Measurements from ENCODE around the gene C10orf120. TPM values are rescaled to one million over a fixed set of nuclear protein-coding genes. Genes with fewer than 3 reads are reported as not detected.

Gene C10orf120
- total RNA-seq, 4 donors from 2014 or later, result not detected

DNA sequence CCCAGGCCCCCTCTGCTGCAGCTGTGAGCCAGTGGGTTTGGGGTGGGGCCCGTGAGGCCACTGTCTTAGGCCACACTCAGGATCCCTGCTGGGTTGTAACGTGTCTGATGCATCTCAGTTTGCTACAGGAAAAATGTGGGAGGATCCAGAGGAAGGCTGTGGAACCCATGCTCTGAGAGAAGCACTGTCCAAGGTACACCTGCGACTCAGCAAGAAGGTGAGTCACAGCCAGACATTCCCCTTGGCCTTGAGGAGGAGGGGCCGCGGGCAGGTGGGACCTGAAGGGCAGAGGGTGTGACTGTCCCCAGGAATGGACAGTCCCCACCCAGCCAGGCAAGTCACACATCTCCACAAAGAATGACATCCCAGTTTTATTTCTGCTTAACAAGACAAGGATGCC lies 27.8 kb upstream of the C10orf120 start:
- no peaks in the 10 kb centered on the region for H3K4me1 ChIP-seq
- H3K9me3 ChIP-seq, result no peaks in the 10 kb centered on the region
- WGBS, result 55% methylated on average over 5 of the region's 5 CpGs
- no peak overlapping the region for H3K4me3 ChIP-seq
- TF ChIP-seq POLR2A (IDR thresholded peaks at IDR 0.05), result no peak
- TF ChIP-seq, protein P1, sequence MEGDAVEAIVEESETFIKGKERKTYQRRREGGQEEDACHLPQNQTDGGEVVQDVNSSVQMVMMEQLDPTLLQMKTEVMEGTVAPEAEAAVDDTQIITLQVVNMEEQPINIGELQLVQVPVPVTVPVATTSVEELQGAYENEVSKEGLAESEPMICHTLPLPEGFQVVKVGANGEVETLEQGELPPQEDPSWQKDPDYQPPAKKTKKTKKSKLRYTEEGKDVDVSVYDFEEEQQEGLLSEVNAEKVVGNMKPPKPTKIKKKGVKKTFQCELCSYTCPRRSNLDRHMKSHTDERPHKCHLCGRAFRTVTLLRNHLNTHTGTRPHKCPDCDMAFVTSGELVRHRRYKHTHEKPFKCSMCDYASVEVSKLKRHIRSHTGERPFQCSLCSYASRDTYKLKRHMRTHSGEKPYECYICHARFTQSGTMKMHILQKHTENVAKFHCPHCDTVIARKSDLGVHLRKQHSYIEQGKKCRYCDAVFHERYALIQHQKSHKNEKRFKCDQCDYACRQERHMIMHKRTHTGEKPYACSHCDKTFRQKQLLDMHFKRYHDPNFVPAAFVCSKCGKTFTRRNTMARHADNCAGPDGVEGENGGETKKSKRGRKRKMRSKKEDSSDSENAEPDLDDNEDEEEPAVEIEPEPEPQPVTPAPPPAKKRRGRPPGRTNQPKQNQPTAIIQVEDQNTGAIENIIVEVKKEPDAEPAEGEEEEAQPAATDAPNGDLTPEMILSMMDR (IDR thresholded peaks at IDR 0.05), result no peak
- no peak for TF ChIP-seq EP300 (IDR thresholded peaks at IDR 0.05)
- TF ChIP-seq POLR2AphosphoS5 (IDR thresholded peaks at IDR 0.05), result no peak
- no peak overlapping the region for H3K27ac ChIP-seq
- H3K27me3 ChIP-seq, result peaks cover 29% of the 10 kb centered on the region
- no peak for DNase-seq (ENCODE audit: low spot score in 2 of 2)
- no peaks in the 10 kb centered on the region for H3K36me3 ChIP-seq

DNA sequence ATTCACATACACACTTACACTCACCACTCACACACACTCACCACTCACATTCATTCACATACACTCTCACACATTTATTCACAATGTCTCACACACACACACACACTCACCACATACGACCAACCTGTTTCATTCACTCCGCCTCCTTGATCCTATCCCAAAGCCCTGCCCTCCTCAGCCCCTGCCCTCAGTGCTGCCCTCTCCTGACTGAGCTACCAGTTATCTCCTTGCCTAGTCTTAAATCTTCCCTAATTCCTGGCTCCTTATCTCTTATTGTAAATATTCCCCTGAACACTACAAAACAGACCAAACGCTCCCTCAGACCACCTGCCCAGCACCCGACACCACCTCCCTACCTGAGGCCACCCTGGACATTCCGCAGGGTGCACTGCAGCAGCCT lies 26.1 kb upstream of the C10orf120 start:
- no peak for TF ChIP-seq POLR2AphosphoS5 (IDR thresholded peaks at IDR 0.05)
- no peak for TF ChIP-seq POLR2A (IDR thresholded peaks at IDR 0.05)
- no peak for TF ChIP-seq EP300 (IDR thresholded peaks at IDR 0.05)
- TF ChIP-seq, protein P1 (IDR thresholded peaks at IDR 0.05), result no peak

DNA sequence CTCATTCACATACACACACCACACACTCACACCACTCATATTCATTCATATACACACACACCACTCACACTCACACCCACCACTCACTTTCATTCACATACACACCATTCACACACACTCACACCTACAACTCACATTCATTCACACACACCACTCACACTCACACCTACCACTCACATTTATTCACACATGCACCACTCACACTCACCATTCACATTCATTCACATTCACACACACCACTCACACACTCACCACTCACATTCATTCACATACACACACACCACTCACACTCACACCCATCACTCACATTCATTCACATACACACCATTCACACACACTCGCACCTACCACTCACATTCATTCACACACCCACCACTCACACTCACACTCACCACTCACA lies 25.4 kb upstream of the C10orf120 start:
- Histone ChIP-seq H3K4me1 (no peaks in the 10 kb centered on the region), H3K9me3 (no peaks in the 10 kb centered on the region), H3K36me3 (no peaks in the 10 kb centered on the region), H3K27me3 (peaks cover 38% of the 10 kb centered on the region), H3K4me3 (no peak overlapping the region), H3K27ac (no peak overlapping the region)
- WGBS, result 76% methylated on average over 1 of the region's 1 CpG
- TF ChIP-seq EP300 (IDR thresholded peaks at IDR 0.05) (no peak), POLR2A (IDR thresholded peaks at IDR 0.05) (no peak), POLR2AphosphoS5 (IDR thresholded peaks at IDR 0.05) (no peak)
- TF ChIP-seq, protein P1 (IDR thresholded peaks at IDR 0.05), result no peak
- DNase-seq (ENCODE audit: low spot score in 2 of 2), result no peak

More for the DNA sequence above, 26.1 kb upstream of the C10orf120 start:
- Histone ChIP-seq H3K27me3 (peaks cover 32% of the 10 kb centered on the region), H3K27ac (no peak overlapping the region), H3K4me3 (no peak overlapping the region), H3K36me3 (no peaks in the 10 kb centered on the region), H3K4me1 (no peaks in the 10 kb centered on the region), H3K9me3 (no peaks in the 10 kb centered on the region)
- WGBS, result 75% methylated on average over 5 of the region's 5 CpGs
- DNase-seq (ENCODE audit: low spot score in 2 of 2), result no peak

DNA sequence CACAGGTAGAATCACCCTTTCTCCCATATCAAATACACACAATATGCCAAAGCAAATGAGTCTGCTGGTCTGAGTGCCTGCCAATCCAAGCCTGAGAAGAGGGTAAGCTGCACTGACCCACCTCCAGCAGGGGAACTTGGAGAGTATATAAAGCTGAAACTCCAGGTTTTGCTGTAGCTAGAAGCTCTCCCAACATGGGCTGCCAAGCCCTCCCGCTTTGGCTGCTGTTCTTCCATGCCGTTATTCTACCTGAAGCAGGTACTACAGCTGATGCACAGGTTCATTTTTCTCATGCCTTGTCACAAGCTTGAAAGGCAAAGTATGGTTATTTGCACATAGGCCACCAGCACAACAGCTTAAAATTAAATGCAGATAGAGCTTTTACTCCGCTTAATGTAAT lies 21.5 kb upstream of the C10orf120 start:
- 76% methylated on average over 3 of the region's 3 CpGs for WGBS
- Histone ChIP-seq H3K36me3 (no peaks in the 10 kb centered on the region), H3K4me3 (no peak overlapping the region), H3K27ac (no peak overlapping the region), H3K9me3 (no peaks in the 10 kb centered on the region), H3K27me3 (peaks cover 27% of the 10 kb centered on the region), H3K4me1 (no peaks in the 10 kb centered on the region)
- no peak for DNase-seq (ENCODE audit: low spot score in 2 of 2)
- no peak for TF ChIP-seq POLR2AphosphoS5 (IDR thresholded peaks at IDR 0.05)
- TF ChIP-seq POLR2A (IDR thresholded peaks at IDR 0.05), result no peak
- TF ChIP-seq EP300 (IDR thresholded peaks at IDR 0.05), result no peak
- TF ChIP-seq, protein P1 (IDR thresholded peaks at IDR 0.05), result no peak

DNA sequence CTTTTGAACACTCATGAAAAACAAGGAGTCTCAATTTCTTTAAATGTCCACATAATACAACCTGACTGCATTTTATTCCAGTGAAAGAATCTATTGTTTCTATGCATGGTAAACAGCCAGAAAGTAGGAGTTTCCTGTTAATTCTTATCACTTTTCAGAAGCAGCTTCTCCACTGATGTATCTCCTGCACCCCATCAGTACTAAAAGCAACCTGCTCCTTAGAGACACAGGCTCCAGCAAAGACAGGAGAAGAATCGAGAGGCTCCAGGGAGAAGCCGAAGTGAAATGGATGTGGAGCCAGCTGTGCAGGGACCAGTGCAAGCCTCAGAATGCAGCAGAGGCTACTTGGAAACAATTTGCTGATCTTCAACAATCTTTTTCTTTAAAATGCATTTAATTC lies 16.4 kb upstream of the C10orf120 start:
- DNase-seq (ENCODE audit: low spot score in 2 of 2), result no peak
- H3K9me3 ChIP-seq, result no peaks in the 10 kb centered on the region
- peaks cover 57% of the 10 kb centered on the region for H3K27me3 ChIP-seq
- peaks cover 6% of the 10 kb centered on the region for H3K4me1 ChIP-seq
- H3K4me3 ChIP-seq, result no peak overlapping the region
- WGBS, result 72% methylated on average over 2 of the region's 2 CpGs
- TF ChIP-seq POLR2AphosphoS5 (IDR thresholded peaks at IDR 0.05) (no peak), POLR2A (IDR thresholded peaks at IDR 0.05) (no peak), EP300 (IDR thresholded peaks at IDR 0.05) (no peak)
- TF ChIP-seq, protein P1 (IDR thresholded peaks at IDR 0.05), result no peak
- no peak overlapping the region for H3K27ac ChIP-seq
- H3K36me3 ChIP-seq, result no peaks in the 10 kb centered on the region

Measured in suprapubic skin (tissue), 4 donors.